DMS 273 (cell line): ENCODE measurements around the gene ZNF281.
A peak's percentile ranks its signal among the peaks of the same experiment; 100 is the strongest.
"Not testable (repeated sequence)": the region's sequence is repeated elsewhere in the genome, so short reads cannot be mapped to it uniquely, and the experiment has no call there.

Experiments
- DNase-seq: peaks from one replicate; lab custom pipeline; 2025; ENCODE audit not compliant: unreplicated experiment; lab: John Stamatoyannopoulos, UW

The ZNF281 gene

GRCh38 chr1:200429221-200429751, 19.4 kb upstream of the ZNF281 start:
- no peak for DNase-seq

GRCh38 chr1:200428482-200429205, 18.8 kb upstream of the ZNF281 start:
- DNase-seq = no peak

GRCh38 chr1:200427744-200428143, 17.9 kb upstream of the ZNF281 start:
- DNase-seq = no peak

GRCh38 chr1:200426196-200426595, 16.4 kb upstream of the ZNF281 start:
- DNase-seq = no peak

- no peak for DNase-seq
These were observed 13.4 kb upstream of the ZNF281 start for GRCh38 chr1:200423235-200423634.

- no peak for DNase-seq
These were observed 12.4 kb upstream of the ZNF281 start for GRCh38 chr1:200422211-200422610.

GRCh38 chr1:200415789-200416593, 6.2 kb upstream of the ZNF281 start:
- no peak for DNase-seq

- DNase-seq = no peak
These were observed 5.4 kb upstream of the ZNF281 start for GRCh38 chr1:200415227-200415626.

- no peak for DNase-seq
These were observed 4.8 kb upstream of the ZNF281 start for GRCh38 chr1:200414657-200415056.

GRCh38 chr1:200413766-200414165, 3.9 kb upstream of the ZNF281 start:
- not testable (repeated sequence) for DNase-seq

GRCh38 chr1:200411406-200412257, 1.8 kb upstream of the ZNF281 start:
- DNase-seq = no peak

- peak; percentile 51 for DNase-seq
These were observed 686 bp upstream of the ZNF281 start for GRCh38 chr1:200410566-200410878.

GRCh38 chr1:200409203-200409760, 554 bp downstream of the ZNF281 start:
- DNase-seq = peak; percentile 53

GRCh38 chr1:200406161-200406797, 3.6 kb downstream of the ZNF281 start:
- DNase-seq = no peak

- DNase-seq = no peak
These were observed 4.6 kb downstream of the ZNF281 start for GRCh38 chr1:200405264-200405663.

- no peak for DNase-seq
These were observed 8.1 kb downstream of the ZNF281 start for GRCh38 chr1:200401708-200402107.

- DNase-seq = no peak
These were observed 8.6 kb downstream of the ZNF281 start for GRCh38 chr1:200401263-200401662.

GRCh38 chr1:200400556-200400955, 9.3 kb downstream of the ZNF281 start:
- DNase-seq = no peak

- DNase-seq = no peak
These were observed 10.0 kb downstream of the ZNF281 start for GRCh38 chr1:200399860-200400259.

- DNase-seq = no peak
These were observed 11.5 kb downstream of the ZNF281 start for GRCh38 chr1:200398373-200398772.
